HAP-1 (cell line): ENCODE results near the gene PSMG4.

Source experiments
- DNase-seq, 2 experiments: peaks; one replicate each; pipeline ENCODE4 v3.0.0-alpha.2; 2016 to 2020; ENCODE audit warnings: low spot score in 2 of 2
- H3K27me3 ChIP-seq: fragments of 250-450 bp; sonication (Bioruptor Pico); 2 replicates; pipeline ENCODE4 v1.5.1; 2020; ENCODE audit warnings: low read depth, mild to moderate bottlenecking, moderate library complexity
- H3K36me3 ChIP-seq: fragments of 250-450 bp; sonication (Bioruptor Pico); replicated peaks from 2 replicates; pipeline ENCODE4 v1.5.1; 2020; ENCODE audit warnings: mild to moderate bottlenecking
- H3K4me1 ChIP-seq: fragments of 250-450 bp; sonication (Bioruptor Pico); 2 replicates; pipeline ENCODE4 v1.5.1; 2020; ENCODE audit warnings: mild to moderate bottlenecking
- H3K4me3 ChIP-seq: fragments of 250-450 bp; sonication (Bioruptor Pico); 2 replicates; pipeline ENCODE4 v1.5.1; 2020; ENCODE audit warnings: mild to moderate bottlenecking, moderate library complexity
- H3K9me3 ChIP-seq: fragments of 250-450 bp; sonication (Bioruptor Pico); 2 replicates; pipeline ENCODE4 v1.5.1; 2020; ENCODE audit warnings: mild to moderate bottlenecking, moderate library complexity
- in situ Hi-C: fragments of 300-500 bp; cut with MboI; formaldehyde crosslinking; loops from 3 replicates; pipeline ENCODE4 v1.14.3; 2020; ENCODE audit warnings: low sequenced_read_pairs, inconsistent platforms, mixed read lengths

The PSMG4 gene

DNA sequence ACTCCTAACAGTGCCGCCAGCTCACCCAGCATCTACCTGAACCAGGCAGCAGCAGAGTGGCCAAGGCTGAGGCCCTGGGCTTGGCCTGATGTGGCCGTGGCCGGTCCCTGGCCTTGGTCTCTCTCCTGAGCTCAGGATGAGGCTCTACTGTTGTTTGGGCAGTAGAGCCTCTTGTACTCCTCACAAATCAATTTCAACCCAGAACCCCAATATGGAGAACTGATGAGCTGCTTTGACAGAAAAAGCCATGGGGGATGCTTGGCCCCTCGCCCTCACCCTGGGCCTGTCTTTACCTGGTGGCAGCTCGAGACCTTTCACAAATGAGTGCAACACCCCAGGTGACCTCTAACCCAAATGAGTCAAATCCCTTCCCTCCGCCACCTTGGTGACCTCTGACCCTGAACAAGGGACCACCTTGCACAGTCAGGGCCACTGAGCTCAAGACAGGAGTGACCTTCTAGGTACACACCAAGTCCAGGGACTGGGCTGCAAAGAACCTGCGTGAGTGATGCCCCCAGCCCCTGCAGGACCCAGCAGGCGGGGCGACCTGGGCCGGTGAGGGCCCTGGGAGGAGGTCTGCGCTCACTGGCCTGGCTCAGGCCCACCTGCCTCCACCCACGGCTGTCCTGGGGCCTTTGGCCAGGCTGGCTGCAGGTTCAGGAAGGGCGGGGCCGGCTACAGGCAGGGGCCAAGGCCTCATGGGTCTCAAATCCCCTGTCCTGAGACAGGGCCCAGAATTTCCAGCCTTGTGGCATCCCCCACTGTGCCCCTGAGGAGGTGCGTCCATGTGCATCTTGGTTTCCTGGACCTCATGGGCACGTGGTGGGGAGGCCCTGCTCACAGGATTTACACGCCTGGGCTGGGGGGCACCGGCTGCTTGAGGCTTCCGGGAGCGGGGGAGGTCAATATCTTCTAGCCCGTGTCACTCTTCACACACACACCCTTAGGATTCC lies 30.2 kb downstream of the PSMG4 start:
- in situ Hi-C loops: no loop called here
- DNase-seq: no peak
- no peaks in the 10 kb centered on the region for H3K9me3 ChIP-seq
- no peak overlapping the region for H3K4me3 ChIP-seq
- peaks cover 3% of the 10 kb centered on the region; the same call in 1 of the 2 replicates for H3K36me3 ChIP-seq
- no peaks in the 10 kb centered on the region for H3K27me3 ChIP-seq
- no peaks in the 10 kb centered on the region for H3K4me1 ChIP-seq

DNA sequence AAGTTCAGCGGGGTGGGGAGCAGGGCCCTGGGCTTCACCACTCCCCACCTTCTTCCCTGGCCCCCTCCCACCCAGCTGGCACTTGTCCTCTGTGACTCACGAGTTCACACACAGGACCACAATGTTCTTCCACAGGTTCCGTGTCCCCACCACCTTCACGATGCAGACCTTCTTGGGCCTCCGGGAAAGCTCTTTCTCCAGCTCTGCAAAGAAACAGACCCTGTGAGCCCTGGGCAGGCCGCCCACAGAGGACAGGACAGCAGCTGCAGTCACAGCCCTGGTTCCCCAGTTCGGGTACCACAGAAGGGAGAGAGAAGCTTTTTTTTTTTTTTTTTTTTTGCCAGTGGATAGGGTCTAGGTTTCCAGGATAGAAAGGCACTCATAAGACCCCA lies 30.9 kb downstream of the PSMG4 start:
- in situ Hi-C loops: no loop called here
- no peaks in the 10 kb centered on the region for H3K9me3 ChIP-seq
- no peak for DNase-seq

DNA sequence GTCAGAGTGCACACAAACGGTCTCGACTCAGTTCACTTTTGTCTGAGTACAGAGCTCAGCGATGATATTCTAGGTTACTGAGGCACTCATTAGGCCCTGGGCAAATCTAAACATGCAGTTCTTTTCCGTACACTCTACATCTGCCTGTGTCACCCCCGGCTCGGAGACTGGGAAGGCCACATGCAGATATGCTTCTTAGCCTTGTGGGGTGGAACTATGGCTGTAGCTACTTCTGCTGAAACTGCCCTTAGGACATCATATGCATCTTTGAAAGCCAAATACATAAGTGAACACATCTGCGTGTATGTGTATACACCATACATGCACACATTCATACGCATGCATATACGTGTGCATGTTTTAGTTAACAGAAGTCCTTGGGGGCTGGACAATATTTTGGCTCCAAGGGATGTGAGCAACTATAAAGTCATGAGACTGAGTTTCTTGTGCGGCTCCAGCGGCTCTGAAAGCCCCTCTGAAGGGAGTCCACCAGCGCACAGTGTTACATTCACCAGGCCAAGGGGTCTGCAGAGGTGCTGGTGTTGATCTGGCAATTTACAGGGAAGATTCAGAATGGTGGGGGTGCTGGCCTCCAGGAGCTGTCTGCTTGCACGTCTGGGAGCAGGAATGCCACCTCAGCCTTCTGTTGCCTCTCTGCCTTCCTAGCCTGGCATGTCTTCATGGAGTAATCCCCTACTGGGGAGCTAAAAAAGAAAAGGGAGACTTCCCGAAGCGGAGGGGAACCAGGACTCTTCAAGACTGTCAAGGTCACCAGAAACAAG lies 31.6 kb downstream of the PSMG4 start:
- H3K36me3 ChIP-seq: 0 out of 2 replicates have a peak, but pooled peaks cover 3% of the 10 kb centered on the region
- H3K4me3 ChIP-seq: no peak overlapping the region
- H3K27me3 ChIP-seq: no peaks in the 10 kb centered on the region
- no peaks in the 10 kb centered on the region for H3K9me3 ChIP-seq
- in situ Hi-C loops: no loop called here
- no peak for DNase-seq
- H3K4me1 ChIP-seq: no peaks in the 10 kb centered on the region

More for the DNA sequence above, 30.9 kb downstream of the PSMG4 start:
- Histone ChIP-seq H3K36me3 (0 out of 2 replicates have a peak, but pooled peaks cover 3% of the 10 kb centered on the region), H3K4me3 (no peak overlapping the region), H3K27me3 (no peaks in the 10 kb centered on the region), H3K4me1 (no peaks in the 10 kb centered on the region)

DNA sequence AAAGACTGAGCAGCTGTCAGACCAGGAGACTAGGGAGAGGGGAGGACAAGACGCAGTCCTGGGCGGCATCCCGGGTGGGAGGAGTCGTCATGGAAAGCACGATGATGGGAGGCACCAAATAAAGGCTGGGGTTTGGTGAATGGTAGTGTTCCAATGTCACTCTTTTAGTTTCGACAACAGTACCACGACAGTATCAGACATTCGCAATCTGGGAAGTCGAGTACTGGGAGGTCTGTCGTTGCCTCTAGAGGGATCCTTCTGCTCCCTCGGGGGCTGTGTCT lies 32.1 kb downstream of the PSMG4 start:
- Histone ChIP-seq H3K4me3 (no peak overlapping the region), H3K36me3 (0 out of 2 replicates have a peak, but pooled peaks cover 3% of the 10 kb centered on the region), H3K4me1 (no peaks in the 10 kb centered on the region), H3K27me3 (no peaks in the 10 kb centered on the region), H3K9me3 (no peaks in the 10 kb centered on the region)
- in situ Hi-C loops: no loop called here
- DNase-seq: no peak

DNA sequence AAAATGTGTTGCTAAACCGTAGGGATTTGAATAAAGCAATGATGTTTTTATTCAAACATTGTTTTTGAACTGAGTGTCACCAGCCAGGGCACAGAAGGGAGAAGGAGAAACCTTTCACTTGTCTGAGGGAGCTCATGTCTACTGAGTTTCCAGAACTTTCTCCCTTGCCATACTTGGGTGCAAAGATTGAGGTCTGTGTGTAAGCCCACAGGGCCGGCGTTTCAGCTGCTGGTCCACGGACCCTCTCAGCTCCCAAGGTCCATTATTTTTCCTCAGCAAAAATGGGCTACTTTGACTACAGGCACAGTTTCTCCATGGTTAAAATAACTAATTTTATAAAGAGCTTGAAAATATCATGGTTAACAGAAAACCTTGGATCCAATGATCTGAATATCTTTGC lies 32.6 kb downstream of the PSMG4 start:
- Histone ChIP-seq H3K9me3 (no peaks in the 10 kb centered on the region), H3K27me3 (no peaks in the 10 kb centered on the region), H3K36me3 (0 out of 2 replicates have a peak, but pooled peaks cover 3% of the 10 kb centered on the region), H3K4me3 (no peak overlapping the region), H3K4me1 (no peaks in the 10 kb centered on the region)
- in situ Hi-C loops: no loop called here
- DNase-seq: no peak

DNA sequence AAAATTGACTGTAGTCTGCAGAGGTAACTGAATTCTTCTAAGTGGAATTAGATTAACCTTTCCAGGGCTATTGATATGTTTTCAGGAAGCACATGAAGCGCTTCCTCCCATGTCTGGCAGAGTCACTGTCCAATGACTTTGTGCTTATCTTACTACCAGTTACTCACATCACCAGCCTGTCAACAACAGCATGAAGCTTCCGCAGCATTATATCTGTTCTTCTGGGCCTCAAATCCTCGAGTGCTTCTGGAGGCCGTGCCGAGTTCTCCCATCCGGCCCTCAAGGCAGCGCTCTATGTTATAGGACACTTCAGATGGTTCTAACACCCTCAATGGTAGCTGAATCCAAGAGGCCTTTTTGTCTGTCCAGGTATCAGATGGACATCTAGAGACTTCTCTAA lies 33.2 kb downstream of the PSMG4 start:
- Histone ChIP-seq H3K36me3 (0 out of 2 replicates have a peak, but pooled peaks cover 3% of the 10 kb centered on the region), H3K4me3 (no peak overlapping the region), H3K27me3 (no peaks in the 10 kb centered on the region), H3K9me3 (no peaks in the 10 kb centered on the region), H3K4me1 (no peaks in the 10 kb centered on the region)
- in situ Hi-C loops: no loop called here
- no peak for DNase-seq

DNA sequence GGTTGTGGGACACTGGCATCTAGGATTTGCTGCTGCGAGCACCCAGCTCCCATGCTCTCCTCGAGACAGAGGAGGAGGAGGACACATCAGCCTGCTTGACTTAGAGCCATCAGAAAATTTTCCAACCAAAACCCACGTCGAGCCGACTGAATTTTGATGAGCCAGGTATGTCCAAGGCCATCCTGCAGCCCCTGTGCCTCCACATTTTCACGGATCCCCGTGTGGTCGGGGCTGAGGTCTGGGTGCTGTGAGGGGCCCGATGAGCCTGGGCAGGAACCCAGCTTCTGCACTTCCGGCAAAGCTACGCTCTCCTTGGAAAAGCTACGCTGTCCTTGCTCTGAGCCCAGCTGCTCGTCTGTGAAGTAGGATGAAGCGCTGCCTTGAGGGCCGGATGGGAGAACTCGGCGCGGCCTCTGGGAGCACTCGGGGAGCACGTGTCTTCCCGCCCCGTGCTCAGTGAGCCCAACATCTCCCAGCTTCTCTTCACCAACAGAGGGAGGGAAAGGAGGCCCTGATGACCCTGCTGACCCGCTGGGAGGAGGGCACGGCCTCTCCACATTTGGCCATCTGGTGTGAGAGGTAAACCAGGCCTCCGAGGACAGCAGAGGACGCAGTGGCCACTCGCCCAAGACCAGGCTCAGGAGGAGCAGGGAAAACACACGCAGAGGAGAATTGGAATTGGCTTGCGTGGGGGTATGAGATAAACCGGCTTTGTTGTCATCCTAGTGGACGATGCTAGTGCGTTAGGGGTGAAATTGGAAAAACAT lies 33.9 kb downstream of the PSMG4 start:
- no peaks in the 10 kb centered on the region for H3K4me1 ChIP-seq
- H3K4me3 ChIP-seq: no peak overlapping the region
- DNase-seq: no peak
- H3K27me3 ChIP-seq: no peaks in the 10 kb centered on the region
- H3K36me3 ChIP-seq: 0 out of 2 replicates have a peak, but pooled peaks cover 3% of the 10 kb centered on the region
- in situ Hi-C loops: no loop called here
- H3K9me3 ChIP-seq: no peaks in the 10 kb centered on the region

DNA sequence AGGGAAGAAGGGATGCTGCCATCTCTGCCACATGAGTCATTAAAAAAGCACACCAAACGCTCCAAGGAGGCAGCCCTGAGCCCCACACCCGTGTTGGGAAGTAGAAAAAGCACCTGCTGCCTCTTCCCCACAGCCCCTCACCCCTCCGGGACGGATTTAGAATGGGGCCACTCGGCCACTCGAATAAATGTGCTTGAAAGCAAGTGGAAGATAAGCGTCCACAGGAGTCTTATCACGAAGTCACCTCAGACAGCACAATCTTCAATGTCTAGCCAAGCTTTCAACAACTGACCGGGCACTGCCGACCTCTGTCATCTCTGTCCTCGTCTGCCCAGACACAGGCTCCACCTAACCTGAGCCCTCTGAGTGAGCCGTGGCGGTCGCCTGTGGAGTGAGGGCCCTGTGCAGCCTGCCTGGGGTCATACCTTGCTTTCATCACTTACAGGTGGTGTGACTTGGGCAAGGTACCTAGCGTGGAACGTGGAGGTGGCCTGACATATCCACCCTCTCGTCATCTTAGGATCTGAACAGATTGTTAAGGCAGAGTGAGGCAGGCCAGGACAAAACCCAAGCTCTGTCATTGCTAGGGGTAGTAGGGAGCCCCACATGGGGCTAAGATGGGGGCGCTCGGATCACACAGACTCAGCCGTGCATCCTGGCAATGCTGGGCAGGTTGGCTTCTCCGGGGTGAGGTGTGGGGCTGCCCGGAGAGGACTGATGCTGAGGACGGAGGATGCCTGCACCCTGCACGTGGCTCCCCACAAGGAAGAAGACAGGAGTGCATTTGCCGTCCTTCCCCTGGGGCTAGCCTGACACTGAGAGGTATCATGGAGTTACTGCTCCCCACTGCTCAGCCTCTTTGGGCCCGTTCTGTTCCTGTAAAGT lies 34.8 kb downstream of the PSMG4 start:
- in situ Hi-C loops: no loop called here
- Histone ChIP-seq H3K27me3 (no peaks in the 10 kb centered on the region), H3K4me1 (no peaks in the 10 kb centered on the region), H3K4me3 (no peak overlapping the region), H3K36me3 (0 out of 2 replicates have a peak, but pooled peaks cover 3% of the 10 kb centered on the region), H3K9me3 (no peaks in the 10 kb centered on the region)
- DNase-seq: no peak

DNA sequence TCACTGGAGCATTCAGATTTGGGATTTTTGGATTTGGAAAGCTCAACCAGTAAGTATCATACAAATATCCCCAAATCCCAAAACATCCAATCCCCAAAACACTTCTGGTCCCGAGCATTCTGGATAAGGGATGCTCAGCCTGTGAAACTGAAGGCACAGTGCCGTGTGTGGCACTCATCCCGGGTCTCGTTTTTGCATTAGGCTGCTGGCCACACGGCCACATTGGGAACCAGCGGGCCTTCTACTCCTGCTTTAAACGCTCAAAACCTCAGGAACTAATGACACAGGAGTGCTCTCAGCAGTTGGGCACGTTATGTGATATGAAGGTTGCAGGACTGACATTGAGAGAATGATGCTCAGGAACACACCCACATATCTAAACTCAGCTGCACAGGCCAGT lies 35.6 kb downstream of the PSMG4 start:
- no peaks in the 10 kb centered on the region for H3K4me1 ChIP-seq
- 0 out of 2 replicates have a peak, but pooled peaks cover 3% of the 10 kb centered on the region for H3K36me3 ChIP-seq
- no peak overlapping the region for H3K4me3 ChIP-seq
- H3K27me3 ChIP-seq: no peaks in the 10 kb centered on the region
- no peak for DNase-seq
- in situ Hi-C loops: no loop called here
- H3K9me3 ChIP-seq: no peaks in the 10 kb centered on the region

DNA sequence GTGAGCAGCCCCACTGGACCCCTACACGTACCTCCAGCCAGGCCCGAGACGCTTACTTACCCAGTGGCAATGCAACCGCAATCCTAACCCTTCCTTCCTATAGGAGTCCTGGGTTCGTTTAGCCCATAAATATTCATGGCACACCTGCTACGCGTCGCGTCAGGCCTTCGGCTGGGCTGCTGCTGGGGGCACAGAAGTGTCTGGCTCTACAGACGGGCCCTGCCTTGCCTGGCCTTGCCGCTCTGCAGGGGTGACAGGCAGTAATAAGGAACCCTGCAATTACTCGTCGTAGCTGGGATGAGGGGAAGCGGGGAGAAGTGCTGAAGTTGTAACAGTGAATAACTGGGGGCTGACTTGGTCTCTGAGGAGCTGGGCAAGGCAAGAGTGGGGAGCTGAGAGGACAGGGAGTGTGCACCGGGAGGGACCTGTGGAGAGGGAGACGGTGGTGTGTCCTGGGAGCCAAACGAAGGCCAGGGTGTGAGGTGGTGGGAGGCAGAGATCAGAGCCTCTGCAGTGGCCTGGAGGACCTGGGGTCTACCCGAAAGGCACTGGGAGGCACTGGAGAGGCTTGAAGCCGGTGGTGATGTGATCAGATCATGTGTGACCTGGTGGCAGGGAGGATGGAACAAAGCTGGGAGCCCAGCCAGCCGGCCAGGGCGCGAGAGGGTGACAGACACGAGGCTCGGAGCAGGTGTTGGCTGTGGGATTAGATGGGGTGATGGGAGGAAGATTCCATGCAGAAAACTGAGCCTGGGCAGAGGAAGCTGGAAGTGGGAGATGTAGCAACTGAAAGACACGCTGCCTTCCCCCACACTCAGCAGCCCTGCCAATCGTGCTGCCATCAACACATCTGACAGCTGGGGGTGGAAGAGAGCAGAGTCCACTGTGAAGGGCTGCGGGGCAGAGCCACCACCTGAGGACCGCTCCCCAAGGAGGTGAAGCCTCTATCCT lies 36.4 kb downstream of the PSMG4 start:
- Histone ChIP-seq H3K4me1 (no peaks in the 10 kb centered on the region), H3K36me3 (0 out of 2 replicates have a peak, but pooled peaks cover 3% of the 10 kb centered on the region), H3K27me3 (no peaks in the 10 kb centered on the region), H3K9me3 (no peaks in the 10 kb centered on the region), H3K4me3 (no peak overlapping the region)
- DNase-seq: no peak
- in situ Hi-C loops: no loop called here

DNA sequence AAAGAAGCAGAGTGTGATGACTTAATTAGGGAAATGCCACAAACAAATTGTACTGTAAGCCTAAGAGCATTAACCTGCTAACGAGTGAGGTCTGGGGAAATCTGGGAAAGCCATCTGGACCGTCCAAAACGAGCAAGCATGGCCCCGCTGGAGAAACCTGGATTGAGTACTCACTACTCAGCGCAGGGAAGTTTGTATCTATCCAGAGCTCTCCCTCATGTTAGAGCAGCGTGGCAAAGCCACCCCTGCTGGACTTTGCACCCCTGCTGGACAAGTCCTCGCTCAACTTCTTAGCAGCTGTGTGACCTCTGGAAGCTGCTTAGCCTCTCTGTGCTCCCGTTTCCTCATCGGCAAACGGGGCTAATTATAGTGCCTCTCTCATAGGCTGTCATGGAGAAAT lies 37.3 kb downstream of the PSMG4 start:
- no peaks in the 10 kb centered on the region for H3K9me3 ChIP-seq
- H3K4me1 ChIP-seq: no peaks in the 10 kb centered on the region
- H3K4me3 ChIP-seq: no peak overlapping the region
- in situ Hi-C loops: no loop called here
- no peak for DNase-seq
- H3K36me3 ChIP-seq: no peaks in the 10 kb centered on the region
- no peaks in the 10 kb centered on the region for H3K27me3 ChIP-seq

DNA sequence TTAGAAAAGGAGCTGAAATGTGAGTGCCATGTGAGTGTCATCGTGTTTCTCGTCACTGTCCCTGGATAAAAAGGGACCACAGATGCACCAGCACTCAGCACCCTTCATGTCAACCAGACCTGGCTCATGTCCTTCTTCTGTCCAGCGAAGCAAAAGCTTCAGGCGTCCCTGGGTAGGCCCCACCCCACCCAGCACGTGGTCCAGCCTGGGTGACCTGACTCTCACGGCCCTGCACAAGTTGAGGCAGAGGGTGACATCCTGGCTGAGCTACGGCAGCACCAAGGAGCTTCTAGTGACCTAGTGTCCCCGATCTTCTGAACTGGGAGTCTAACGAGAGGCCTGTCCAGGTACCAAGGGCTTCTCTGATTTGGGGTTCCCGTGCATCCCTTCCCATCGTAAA lies 37.8 kb downstream of the PSMG4 start:
- no peaks in the 10 kb centered on the region for H3K36me3 ChIP-seq
- no peaks in the 10 kb centered on the region for H3K4me1 ChIP-seq
- in situ Hi-C loops: no loop called here
- no peak overlapping the region for H3K4me3 ChIP-seq
- H3K9me3 ChIP-seq: no peaks in the 10 kb centered on the region
- DNase-seq: no peak
- H3K27me3 ChIP-seq: no peaks in the 10 kb centered on the region
